ENCODE measurements around the gene DNTTIP2.

DNA sequence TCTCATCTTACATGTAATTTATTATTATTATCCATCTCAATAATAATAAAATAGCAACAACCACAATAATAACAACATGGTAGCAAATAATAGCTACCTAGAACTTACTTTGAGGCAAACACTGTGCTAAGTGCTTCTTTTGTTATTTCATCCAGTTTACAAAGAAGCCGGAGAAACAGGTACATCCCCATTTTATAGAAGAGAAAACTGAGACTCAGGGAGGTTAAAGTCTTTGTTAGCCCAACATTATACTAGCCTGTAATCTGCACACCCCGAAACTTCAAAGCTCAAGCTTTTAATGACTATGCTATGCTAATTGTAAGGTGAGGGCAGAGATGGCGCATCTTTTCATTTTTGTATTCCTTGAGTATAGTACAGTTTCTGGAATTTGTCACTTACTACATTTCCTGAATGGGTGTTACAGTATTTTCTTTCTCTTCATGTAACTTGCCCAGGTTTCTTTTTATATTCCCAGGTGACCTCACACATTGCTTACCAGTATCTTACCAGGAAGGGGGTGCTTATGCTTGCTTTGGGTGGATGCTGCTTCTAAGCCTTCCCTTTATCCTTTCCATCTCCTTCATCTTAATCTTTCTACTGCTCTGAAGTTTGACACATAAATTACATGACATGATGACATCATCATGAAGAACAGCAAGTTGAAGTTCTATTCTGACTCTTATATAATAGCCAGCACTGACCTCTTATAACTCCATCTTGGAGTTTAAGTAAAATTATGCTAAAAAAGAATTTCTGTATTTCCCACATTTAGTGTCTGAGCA is 21.9 kb upstream of the DNTTIP2 start:
- TF ChIP-seq, protein P1, sequence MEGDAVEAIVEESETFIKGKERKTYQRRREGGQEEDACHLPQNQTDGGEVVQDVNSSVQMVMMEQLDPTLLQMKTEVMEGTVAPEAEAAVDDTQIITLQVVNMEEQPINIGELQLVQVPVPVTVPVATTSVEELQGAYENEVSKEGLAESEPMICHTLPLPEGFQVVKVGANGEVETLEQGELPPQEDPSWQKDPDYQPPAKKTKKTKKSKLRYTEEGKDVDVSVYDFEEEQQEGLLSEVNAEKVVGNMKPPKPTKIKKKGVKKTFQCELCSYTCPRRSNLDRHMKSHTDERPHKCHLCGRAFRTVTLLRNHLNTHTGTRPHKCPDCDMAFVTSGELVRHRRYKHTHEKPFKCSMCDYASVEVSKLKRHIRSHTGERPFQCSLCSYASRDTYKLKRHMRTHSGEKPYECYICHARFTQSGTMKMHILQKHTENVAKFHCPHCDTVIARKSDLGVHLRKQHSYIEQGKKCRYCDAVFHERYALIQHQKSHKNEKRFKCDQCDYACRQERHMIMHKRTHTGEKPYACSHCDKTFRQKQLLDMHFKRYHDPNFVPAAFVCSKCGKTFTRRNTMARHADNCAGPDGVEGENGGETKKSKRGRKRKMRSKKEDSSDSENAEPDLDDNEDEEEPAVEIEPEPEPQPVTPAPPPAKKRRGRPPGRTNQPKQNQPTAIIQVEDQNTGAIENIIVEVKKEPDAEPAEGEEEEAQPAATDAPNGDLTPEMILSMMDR (IDR thresholded peaks at IDR 0.05; ENCODE audit: insufficient read depth, low read depth, low read length), result no peak
- TF ChIP-seq EZH2 (IDR thresholded peaks at IDR 0.05; ENCODE audit: insufficient read depth, low read length), result no peak
